ENCODE data around the gene TKFC. TPM values are rescaled to one million over a fixed set of nuclear protein-coding genes. Genes with fewer than 3 reads are reported as not detected.

TKFC gene
- total and polyA plus RNA-seq, 9 of the 15 experiments (the other 6 are each of a cell fraction or from before 2014, with no cell fraction given), result 2.0 to 61.7 (median 28.5) TPM

DNA sequence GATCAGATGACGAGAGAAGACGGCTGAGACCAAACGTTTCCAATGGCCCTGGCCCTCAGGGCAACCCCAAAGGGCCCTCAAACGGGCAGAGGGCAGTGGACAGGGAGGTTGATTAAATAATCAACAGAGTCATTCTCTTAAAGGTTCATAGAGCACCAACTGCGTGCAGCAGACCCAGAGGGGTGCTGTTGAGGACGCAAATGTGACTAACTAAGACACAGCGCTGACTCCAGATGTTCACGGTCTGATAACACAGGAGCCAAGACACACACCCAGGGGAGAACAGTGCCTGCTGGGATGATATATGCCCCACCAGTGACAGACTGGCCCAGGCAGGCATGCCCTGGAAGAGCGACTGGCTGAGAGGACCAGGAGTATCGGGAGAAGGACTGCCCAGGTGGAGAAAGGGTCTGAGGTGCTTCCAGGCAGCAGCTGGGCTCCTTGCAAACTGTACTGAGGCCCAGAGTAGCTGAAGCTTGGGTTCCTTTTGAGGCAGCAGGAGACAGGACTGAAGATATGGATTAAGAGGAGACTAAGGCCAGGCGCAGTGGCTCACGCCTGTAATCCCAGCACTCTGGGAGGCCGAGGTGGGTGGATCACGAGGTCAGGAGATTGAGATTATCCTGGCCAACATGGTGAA is 45.6 kb upstream of the TKFC start (continued):
- TF ChIP-seq, protein P1, sequence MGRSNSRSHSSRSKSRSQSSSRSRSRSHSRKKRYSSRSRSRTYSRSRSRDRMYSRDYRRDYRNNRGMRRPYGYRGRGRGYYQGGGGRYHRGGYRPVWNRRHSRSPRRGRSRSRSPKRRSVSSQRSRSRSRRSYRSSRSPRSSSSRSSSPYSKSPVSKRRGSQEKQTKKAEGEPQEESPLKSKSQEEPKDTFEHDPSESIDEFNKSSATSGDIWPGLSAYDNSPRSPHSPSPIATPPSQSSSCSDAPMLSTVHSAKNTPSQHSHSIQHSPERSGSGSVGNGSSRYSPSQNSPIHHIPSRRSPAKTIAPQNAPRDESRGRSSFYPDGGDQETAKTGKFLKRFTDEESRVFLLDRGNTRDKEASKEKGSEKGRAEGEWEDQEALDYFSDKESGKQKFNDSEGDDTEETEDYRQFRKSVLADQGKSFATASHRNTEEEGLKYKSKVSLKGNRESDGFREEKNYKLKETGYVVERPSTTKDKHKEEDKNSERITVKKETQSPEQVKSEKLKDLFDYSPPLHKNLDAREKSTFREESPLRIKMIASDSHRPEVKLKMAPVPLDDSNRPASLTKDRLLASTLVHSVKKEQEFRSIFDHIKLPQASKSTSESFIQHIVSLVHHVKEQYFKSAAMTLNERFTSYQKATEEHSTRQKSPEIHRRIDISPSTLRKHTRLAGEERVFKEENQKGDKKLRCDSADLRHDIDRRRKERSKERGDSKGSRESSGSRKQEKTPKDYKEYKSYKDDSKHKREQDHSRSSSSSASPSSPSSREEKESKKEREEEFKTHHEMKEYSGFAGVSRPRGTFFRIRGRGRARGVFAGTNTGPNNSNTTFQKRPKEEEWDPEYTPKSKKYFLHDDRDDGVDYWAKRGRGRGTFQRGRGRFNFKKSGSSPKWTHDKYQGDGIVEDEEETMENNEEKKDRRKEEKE (IDR thresholded peaks at IDR 0.05; ENCODE audit: borderline replicate concordance in 1 of 2, control insufficient read depth in 1 of 2, low read depth in 2 of 2, low read length in 1 of 2), result 0 out of 4 replicates have a peak, but pooled peaks of 1 of the 2 experiments have one; percentile 50
- TF ChIP-seq SRSF7 (optimal IDR thresholded peaks at IDR 0.05; ENCODE audit: low read depth, low read length), result no peak
- no peak for TF ChIP-seq ZNF24 (IDR thresholded peaks at IDR 0.05)
- TF ChIP-seq ZNF143 (CRISPR knock-in tag; IDR thresholded peaks at IDR 0.05), result no peak; the same call in 1 of the 2 replicates
- TF ChIP-seq, protein P2, sequence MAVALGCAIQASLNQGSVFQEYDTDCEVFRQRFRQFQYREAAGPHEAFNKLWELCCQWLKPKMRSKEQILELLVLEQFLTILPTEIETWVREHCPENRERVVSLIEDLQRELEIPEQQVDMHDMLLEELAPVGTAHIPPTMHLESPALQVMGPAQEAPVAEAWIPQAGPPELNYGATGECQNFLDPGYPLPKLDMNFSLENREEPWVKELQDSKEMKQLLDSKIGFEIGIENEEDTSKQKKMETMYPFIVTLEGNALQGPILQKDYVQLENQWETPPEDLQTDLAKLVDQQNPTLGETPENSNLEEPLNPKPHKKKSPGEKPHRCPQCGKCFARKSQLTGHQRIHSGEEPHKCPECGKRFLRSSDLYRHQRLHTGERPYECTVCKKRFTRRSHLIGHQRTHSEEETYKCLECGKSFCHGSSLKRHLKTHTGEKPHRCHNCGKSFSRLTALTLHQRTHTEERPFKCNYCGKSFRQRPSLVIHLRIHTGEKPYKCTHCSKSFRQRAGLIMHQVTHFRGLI (CRISPR knock-in tag; IDR thresholded peaks at IDR 0.05), result no peak
- no peak for TF ChIP-seq PURB (CRISPR knock-in tag; IDR thresholded peaks at IDR 0.05; ENCODE audit: low read depth)
- TF ChIP-seq, protein P3, sequence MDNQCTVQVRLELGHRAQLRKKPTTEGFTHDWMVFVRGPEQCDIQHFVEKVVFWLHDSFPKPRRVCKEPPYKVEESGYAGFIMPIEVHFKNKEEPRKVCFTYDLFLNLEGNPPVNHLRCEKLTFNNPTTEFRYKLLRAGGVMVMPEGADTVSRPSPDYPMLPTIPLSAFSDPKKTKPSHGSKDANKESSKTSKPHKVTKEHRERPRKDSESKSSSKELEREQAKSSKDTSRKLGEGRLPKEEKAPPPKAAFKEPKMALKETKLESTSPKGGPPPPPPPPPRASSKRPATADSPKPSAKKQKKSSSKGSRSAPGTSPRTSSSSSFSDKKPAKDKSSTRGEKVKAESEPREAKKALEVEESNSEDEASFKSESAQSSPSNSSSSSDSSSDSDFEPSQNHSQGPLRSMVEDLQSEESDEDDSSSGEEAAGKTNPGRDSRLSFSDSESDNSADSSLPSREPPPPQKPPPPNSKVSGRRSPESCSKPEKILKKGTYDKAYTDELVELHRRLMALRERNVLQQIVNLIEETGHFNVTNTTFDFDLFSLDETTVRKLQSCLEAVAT (IDR thresholded peaks at IDR 0.05), result no peak
- no peak for TF ChIP-seq ZNF583 (CRISPR knock-in tag; IDR thresholded peaks at IDR 0.05)
- TF ChIP-seq POLR2AphosphoS5 (IDR thresholded peaks at IDR 0.05; ENCODE audit: control insufficient read depth, insufficient read depth, low read depth, low read length), result peak; percentile 97
- TF ChIP-seq, protein P4, sequence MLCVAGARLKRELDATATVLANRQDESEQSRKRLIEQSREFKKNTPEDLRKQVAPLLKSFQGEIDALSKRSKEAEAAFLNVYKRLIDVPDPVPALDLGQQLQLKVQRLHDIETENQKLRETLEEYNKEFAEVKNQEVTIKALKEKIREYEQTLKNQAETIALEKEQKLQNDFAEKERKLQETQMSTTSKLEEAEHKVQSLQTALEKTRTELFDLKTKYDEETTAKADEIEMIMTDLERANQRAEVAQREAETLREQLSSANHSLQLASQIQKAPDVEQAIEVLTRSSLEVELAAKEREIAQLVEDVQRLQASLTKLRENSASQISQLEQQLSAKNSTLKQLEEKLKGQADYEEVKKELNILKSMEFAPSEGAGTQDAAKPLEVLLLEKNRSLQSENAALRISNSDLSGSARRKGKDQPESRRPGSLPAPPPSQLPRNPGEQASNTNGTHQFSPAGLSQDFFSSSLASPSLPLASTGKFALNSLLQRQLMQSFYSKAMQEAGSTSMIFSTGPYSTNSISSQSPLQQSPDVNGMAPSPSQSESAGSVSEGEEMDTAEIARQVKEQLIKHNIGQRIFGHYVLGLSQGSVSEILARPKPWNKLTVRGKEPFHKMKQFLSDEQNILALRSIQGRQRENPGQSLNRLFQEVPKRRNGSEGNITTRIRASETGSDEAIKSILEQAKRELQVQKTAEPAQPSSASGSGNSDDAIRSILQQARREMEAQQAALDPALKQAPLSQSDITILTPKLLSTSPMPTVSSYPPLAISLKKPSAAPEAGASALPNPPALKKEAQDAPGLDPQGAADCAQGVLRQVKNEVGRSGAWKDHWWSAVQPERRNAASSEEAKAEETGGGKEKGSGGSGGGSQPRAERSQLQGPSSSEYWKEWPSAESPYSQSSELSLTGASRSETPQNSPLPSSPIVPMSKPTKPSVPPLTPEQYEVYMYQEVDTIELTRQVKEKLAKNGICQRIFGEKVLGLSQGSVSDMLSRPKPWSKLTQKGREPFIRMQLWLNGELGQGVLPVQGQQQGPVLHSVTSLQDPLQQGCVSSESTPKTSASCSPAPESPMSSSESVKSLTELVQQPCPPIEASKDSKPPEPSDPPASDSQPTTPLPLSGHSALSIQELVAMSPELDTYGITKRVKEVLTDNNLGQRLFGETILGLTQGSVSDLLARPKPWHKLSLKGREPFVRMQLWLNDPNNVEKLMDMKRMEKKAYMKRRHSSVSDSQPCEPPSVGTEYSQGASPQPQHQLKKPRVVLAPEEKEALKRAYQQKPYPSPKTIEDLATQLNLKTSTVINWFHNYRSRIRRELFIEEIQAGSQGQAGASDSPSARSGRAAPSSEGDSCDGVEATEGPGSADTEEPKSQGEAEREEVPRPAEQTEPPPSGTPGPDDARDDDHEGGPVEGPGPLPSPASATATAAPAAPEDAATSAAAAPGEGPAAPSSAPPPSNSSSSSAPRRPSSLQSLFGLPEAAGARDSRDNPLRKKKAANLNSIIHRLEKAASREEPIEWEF (CRISPR knock-in tag; IDR thresholded peaks at IDR 0.05), result no peak
- TF ChIP-seq NR2C2 (CRISPR knock-in tag; IDR thresholded peaks at IDR 0.05), result no peak
- peak; percentile 45; the same call in 1 of the 2 replicates for TF ChIP-seq NR2C2 (tag; IDR thresholded peaks at IDR 0.05)
- peak; percentile 73; the same call in 1 of the 2 replicates for TF ChIP-seq ZBTB7A (IDR thresholded peaks at IDR 0.05; ENCODE audit: borderline replicate concordance, control insufficient read depth, low read depth, low read length)

Measured in K562 (cell line).